A549 (cell line): ENCODE data around the gene CES4A. TPM values are rescaled to one million over a fixed set of nuclear protein-coding genes. Genes with fewer than 3 reads are reported as not detected.
A peak's percentile ranks its signal among the peaks of the same experiment; 100 is the strongest.

ENCODE experiments used
- ATAC-seq, 2 experiments: fragments of 200-7000 bp in 1 of 2; fragments of >200 bp in 1 of 2; cut with Nextera tagmentation in 1 of 2; cut with Tn5 transposase in 1 of 2; 3 replicates each; pipeline versions ENCODE4 v1.8.0 to v1.9.1; 2018 to 2020; ENCODE audit warnings: mild to moderate bottlenecking in 1 of 2, moderate library complexity in 1 of 2
- CTCF ChIA-PET: fragments of 300-600 bp; sonication (Branson Sonifier 250); formaldehyde crosslinking; extraction: SDS; loops from one replicate; lab custom pipeline; 2021; ENCODE audit warnings: antibody characterized with exemption, inconsistent platforms; lab: Yijun Ruan, JAX
- POLR2A ChIA-PET: fragments of 350-600 bp; formaldehyde crosslinking; extraction: SDS; loops from one replicate; lab custom pipeline; 2021; ENCODE audit warnings: antibody characterized with exemption, inconsistent platforms; lab: Yijun Ruan, JAX
- DNase-seq, 2 experiments: peaks; one replicate each; pipeline versions ENCODE4 v3.0.0 to v3.0.0-alpha.2; 2011 to 2016; ENCODE audit warnings: low read depth in 1 of 2, low spot score in 1 of 2
- FAIRE-seq: peaks from 2 replicates; lab custom pipeline; 2011; peaks lifted over from hg19 to GRCh38; lab: Jason Lieb, UNC
- H3K27ac ChIP-seq, 2 experiments: fragments of >200 bp; sonication (Bioruptor Twin); formaldehyde crosslinking; 3 replicates each; pipeline ENCODE4 v1.5.1; 2016 to 2017
- H3K4me1 ChIP-seq: fragments of >200 bp; sonication (Bioruptor Twin); formaldehyde crosslinking; 3 replicates; pipeline ENCODE4 v1.6.1; 2016
- H3K4me2 ChIP-seq: fragments of >200 bp; sonication (Bioruptor Twin); formaldehyde crosslinking; 3 replicates; pipeline ENCODE4 v1.6.1; 2016
- H3K4me3 ChIP-seq: fragments of >200 bp; sonication (Bioruptor Twin); formaldehyde crosslinking; 3 replicates; pipeline ENCODE4 v1.5.1; 2016
- H3K9me3 ChIP-seq: fragments of >200 bp; sonication (Bioruptor Twin); formaldehyde crosslinking; 3 replicates; pipeline ENCODE4 v1.6.1; 2016
- EHF ChIP-seq: fragments of 250-450 bp; sonication (Bioruptor Pico); IDR thresholded peaks from 2 replicates; pipeline ENCODE4 v1.5.0; 2020; ENCODE audit warnings: mild to moderate bottlenecking
- EHMT2 ChIP-seq: fragments of 200-600 bp; sonication (generic); IDR thresholded peaks from 2 replicates; pipeline ENCODE4 v1.6.1; 2016; ENCODE audit warnings: antibody characterized with exemption, low read depth, mild to moderate bottlenecking, moderate library complexity
- FOXS1 ChIP-seq: fragments of 250-450 bp; sonication (Bioruptor Pico); IDR thresholded peaks from 2 replicates; pipeline ENCODE4 v1.5.0; 2020; ENCODE audit warnings: mild to moderate bottlenecking, moderate library complexity
- GATA3 ChIP-seq: IDR thresholded peaks from 2 replicates; pipeline ENCODE4 v1.6.1; 2012; ENCODE audit warnings: borderline replicate concordance
- HOXB13 ChIP-seq: fragments of 250-450 bp; sonication (Bioruptor Pico); IDR thresholded peaks from 2 replicates; pipeline ENCODE4 v1.5.0; 2020; ENCODE audit warnings: low read depth, mild to moderate bottlenecking, moderate library complexity
- MAFK ChIP-seq: fragments of 450-650 bp; IDR thresholded peaks from 2 replicates; pipeline ENCODE4 v1.6.1; 2014; ENCODE audit not compliant: partially characterized antibody
- MYC ChIP-seq: IDR thresholded peaks from 2 replicates; pipeline ENCODE4 v1.6.1; 2012; ENCODE audit warnings: mild to moderate bottlenecking, inconsistent platforms, low read length, improper control_type of control experiment, borderline replicate concordance
- NFE2L2 ChIP-seq: fragments of 150-350 bp; conservative IDR thresholded peaks from 2 replicates; pipeline ENCODE4 v1.6.1; 2014; ENCODE audit warnings: low read length
- RARB ChIP-seq: fragments of 250-450 bp; sonication (Bioruptor Pico); IDR thresholded peaks from 2 replicates; pipeline ENCODE4 v1.8.0; 2021; ENCODE audit warnings: mild to moderate bottlenecking, moderate library complexity
- SMC3 ChIP-seq: fragments of >200 bp; sonication (Bioruptor Twin); formaldehyde crosslinking; IDR thresholded peaks from 3 replicates; pipeline ENCODE4 v1.6.1; 2018; ENCODE audit warnings: inconsistent platforms
- TFCP2L1 ChIP-seq: fragments of 250-450 bp; sonication (Bioruptor Pico); IDR thresholded peaks from 2 replicates; pipeline ENCODE4 v1.5.0; 2021; ENCODE audit warnings: mild to moderate bottlenecking
- WGBS: methylation state at CpG from one replicate; pipeline ENCODE4 v1.1.6; 2017; ENCODE audit errors: missing lambda C conversion rate; 5-methylcytosine and 5-hydroxymethylcytosine counted together
- polyA plus RNA-seq, 4 experiments: library from polyadenylated mRNA; depleted of rRNA in 3 of 4; stranded (reverse); fragments of >200 nt; fragmentation: RNase III in 1 of 4; extraction: RNeasy Plus Mini Kit Qiagen cat#74134 plus additional on column Dnase treatment in 1 of 4; gene quantifications; 2 replicates in 3 of 4; 3 replicates in 1 of 4; pipeline ENCODE4 v1.2.3, GENCODE V29; 2011 to 2017
- TF ChIP-seq, protein P1 (sequence below): fragments of >200 bp; sonication (Bioruptor Twin); formaldehyde crosslinking; IDR thresholded peaks from 3 replicates; pipeline ENCODE4 v1.6.1; 2016
- TF ChIP-seq, protein P2 (sequence below): fragments of 450-650 bp; IDR thresholded peaks from 2 replicates; pipeline ENCODE4 v1.6.1; 2014; ENCODE audit warnings: antibody characterized with exemption
- TF ChIP-seq, protein P3 (sequence below): fragments of 200-600 bp; sonication (generic); IDR thresholded peaks from 2 replicates; pipeline ENCODE4 v1.6.1; 2016; ENCODE audit warnings: antibody characterized with exemption, mild to moderate bottlenecking, moderate library complexity

Gene CES4A
- polyA plus RNA-seq, 2 of the 4 experiments (the other 2 are of a cell fraction): 2.8 to 3.5 TPM

DNA sequence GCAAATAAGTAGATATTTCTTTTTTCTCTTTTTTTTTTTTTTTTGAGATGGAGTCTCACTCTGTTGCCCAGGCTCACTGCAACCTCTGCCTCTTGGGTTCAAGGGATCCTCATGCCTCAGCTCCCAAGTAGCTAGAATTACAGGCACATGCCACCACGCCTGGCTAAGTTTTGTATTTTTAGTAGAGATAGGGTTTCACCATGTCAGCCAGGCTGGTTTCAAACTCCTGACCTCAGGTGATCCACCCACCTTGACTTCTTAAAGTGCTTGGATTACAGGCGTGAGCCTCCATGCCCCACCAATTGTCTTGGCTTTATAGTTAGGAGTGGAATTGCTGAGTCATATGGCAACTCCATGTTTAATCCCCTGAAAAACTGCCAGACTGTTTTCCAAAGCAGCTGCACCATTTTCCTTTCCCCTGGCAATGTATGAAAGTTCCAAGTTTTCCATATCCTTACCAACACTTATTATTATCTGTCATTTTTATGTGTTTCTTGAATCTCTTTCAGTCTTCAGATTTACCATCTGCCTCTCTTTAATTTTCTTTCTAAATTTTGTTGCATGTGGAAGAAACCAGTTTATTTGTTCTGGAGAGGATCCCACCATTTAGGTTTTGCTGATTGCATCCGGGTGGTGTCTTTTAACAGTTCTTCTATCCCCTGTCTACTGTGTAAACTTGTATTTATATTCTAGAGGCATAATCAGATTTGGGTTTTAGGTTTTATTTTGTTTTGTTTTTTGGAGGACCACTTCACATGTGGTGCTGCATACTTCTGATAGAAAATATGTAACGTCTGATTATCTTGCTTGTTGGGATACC is 37.2 kb upstream of the CES4A start:
- WGBS: 80% methylated on average over 4 of the region's 4 CpGs
- TF ChIP-seq GATA3 (no peak), SMC3 (no peak), EHMT2 (no peak), RARB (no peak), TFCP2L1 (CRISPR knock-in tag) (no peak), MAFK (peak; percentile 77), EHF (CRISPR knock-in tag) (no peak), NFE2L2 (peak; percentile 33; the same call in 1 of the 2 replicates)
- TF ChIP-seq, protein P1, sequence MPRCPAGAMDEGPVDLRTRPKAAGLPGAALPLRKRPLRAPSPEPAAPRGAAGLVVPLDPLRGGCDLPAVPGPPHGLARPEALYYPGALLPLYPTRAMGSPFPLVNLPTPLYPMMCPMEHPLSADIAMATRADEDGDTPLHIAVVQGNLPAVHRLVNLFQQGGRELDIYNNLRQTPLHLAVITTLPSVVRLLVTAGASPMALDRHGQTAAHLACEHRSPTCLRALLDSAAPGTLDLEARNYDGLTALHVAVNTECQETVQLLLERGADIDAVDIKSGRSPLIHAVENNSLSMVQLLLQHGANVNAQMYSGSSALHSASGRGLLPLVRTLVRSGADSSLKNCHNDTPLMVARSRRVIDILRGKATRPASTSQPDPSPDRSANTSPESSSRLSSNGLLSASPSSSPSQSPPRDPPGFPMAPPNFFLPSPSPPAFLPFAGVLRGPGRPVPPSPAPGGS: no peak
- TF ChIP-seq, protein P2, sequence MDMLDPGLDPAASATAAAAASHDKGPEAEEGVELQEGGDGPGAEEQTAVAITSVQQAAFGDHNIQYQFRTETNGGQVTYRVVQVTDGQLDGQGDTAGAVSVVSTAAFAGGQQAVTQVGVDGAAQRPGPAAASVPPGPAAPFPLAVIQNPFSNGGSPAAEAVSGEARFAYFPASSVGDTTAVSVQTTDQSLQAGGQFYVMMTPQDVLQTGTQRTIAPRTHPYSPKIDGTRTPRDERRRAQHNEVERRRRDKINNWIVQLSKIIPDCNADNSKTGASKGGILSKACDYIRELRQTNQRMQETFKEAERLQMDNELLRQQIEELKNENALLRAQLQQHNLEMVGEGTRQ: no peak
- Histone ChIP-seq H3K4me2 (no peak overlapping the region), H3K27ac (no peak overlapping the region), H3K4me1 (peaks cover 12% of the 10 kb centered on the region; the same call in 2 of the 3 replicates), H3K4me3 (no peak overlapping the region), H3K9me3 (peaks cover 8% of the 10 kb centered on the region; the same call in 1 of the 3 replicates)
- ATAC-seq: no peak
- ChIA-PET POLR2A (no interaction called here), CTCF (interaction anchor here (0.5 to 3.1 kb wide), 9 partner anchors 8 to 234 kb away, joined by 3 to 23 read pairs (median 4); partner anchors contain the start of gene CES3)
- no peak for DNase-seq
- FAIRE-seq: no peak

DNA sequence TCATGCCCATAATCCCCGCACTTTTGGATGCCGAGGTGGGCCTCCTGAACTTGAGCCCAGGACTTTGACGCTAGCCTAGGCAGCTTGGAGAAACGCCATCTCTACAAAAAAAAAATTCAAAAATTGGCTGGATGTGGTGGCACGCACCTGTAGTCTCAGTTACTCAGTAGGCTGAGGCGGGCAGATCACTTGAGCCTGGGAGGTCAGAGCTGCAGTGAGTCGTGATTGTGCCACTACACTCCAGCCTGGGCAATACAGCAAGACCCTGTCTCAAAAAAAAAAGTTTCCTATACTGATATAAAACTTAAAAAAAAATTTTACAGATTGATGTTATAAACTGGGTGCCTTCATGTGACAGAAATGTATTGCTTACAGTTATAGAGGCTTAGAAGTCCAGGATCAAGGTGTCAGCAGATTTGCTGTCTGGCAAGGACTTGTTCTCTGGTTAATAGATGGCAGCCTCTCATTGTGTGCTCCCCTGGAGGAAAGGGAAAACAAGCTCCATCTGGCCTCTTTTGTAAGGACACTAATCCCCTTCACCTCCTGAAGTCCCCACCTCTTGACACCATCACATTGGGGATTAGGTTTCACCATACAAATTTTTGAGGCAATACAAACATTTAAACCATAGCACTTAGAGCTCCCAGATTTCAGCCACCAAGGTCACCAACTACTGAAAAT is 35.8 kb upstream of the CES4A start:
- Histone ChIP-seq H3K4me2 (no peak overlapping the region), H3K4me3 (no peak overlapping the region), H3K4me1 (peaks cover 10% of the 10 kb centered on the region; the same call in 2 of the 3 replicates), H3K9me3 (peaks cover 8% of the 10 kb centered on the region; the same call in 1 of the 3 replicates), H3K27ac (no peak overlapping the region)
- ChIA-PET CTCF (interaction anchor here (0.6 to 3.1 kb wide), 19 partner anchors 8 to 233 kb away, joined by 3 to 65 read pairs (median 6); partner anchors contain the start of gene CES3), POLR2A (interaction anchor here (0.6 to 1.4 kb wide), 2 partner anchors 8 to 9 kb away, joined by 3 read pairs; partner anchors contain the start of gene CES3)
- DNase-seq (no peak), FAIRE-seq (no peak)
- 79% methylated on average over 7 of the region's 7 CpGs for WGBS
- TF ChIP-seq, protein P3, sequence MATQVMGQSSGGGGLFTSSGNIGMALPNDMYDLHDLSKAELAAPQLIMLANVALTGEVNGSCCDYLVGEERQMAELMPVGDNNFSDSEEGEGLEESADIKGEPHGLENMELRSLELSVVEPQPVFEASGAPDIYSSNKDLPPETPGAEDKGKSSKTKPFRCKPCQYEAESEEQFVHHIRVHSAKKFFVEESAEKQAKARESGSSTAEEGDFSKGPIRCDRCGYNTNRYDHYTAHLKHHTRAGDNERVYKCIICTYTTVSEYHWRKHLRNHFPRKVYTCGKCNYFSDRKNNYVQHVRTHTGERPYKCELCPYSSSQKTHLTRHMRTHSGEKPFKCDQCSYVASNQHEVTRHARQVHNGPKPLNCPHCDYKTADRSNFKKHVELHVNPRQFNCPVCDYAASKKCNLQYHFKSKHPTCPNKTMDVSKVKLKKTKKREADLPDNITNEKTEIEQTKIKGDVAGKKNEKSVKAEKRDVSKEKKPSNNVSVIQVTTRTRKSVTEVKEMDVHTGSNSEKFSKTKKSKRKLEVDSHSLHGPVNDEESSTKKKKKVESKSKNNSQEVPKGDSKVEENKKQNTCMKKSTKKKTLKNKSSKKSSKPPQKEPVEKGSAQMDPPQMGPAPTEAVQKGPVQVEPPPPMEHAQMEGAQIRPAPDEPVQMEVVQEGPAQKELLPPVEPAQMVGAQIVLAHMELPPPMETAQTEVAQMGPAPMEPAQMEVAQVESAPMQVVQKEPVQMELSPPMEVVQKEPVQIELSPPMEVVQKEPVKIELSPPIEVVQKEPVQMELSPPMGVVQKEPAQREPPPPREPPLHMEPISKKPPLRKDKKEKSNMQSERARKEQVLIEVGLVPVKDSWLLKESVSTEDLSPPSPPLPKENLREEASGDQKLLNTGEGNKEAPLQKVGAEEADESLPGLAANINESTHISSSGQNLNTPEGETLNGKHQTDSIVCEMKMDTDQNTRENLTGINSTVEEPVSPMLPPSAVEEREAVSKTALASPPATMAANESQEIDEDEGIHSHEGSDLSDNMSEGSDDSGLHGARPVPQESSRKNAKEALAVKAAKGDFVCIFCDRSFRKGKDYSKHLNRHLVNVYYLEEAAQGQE: no peak
- TF ChIP-seq HOXB13 (CRISPR knock-in tag): no peak
- TF ChIP-seq SMC3: no peak
- no peak for TF ChIP-seq MYC
- no peak for TF ChIP-seq FOXS1 (CRISPR knock-in tag)
- TF ChIP-seq, all 56 proteins: peak for 0
- ATAC-seq: no peak
